ENCODE results near the gene MACROD2. TPM values are rescaled to one million over a fixed set of nuclear protein-coding genes. Genes with fewer than 3 reads are reported as not detected.

The MACROD2 gene
- total RNA-seq, 2 donors from 2014 or later: not detected

- no peaks in the 10 kb centered on the region for H3K27me3 Mint-ChIP-seq
- ATAC-seq (replicated peaks): no peak
- H3K9me3 Mint-ChIP-seq: peaks cover 12% of the 10 kb centered on the region
- no peak overlapping the region for H3K4me3 Mint-ChIP-seq
- no peaks in the 10 kb centered on the region for H3K4me1 Mint-ChIP-seq
- H3K36me3 Mint-ChIP-seq (ENCODE audit: low read depth): no peaks in the 10 kb centered on the region
- no peak overlapping the region for H3K27ac Mint-ChIP-seq
Observed at GRCh38 chr20:15564981-15565380, 1569.7 kb downstream of the MACROD2 start.

- H3K4me3 Mint-ChIP-seq: no peak overlapping the region
- no peak for ATAC-seq (replicated peaks)
- H3K27me3 Mint-ChIP-seq: no peaks in the 10 kb centered on the region
- no peaks in the 10 kb centered on the region for H3K4me1 Mint-ChIP-seq
- peaks cover 12% of the 10 kb centered on the region for H3K9me3 Mint-ChIP-seq
- no peaks in the 10 kb centered on the region for H3K36me3 Mint-ChIP-seq (ENCODE audit: low read depth)
- H3K27ac Mint-ChIP-seq: no peak overlapping the region
Observed at GRCh38 chr20:15565786-15566185, 1570.5 kb downstream of the MACROD2 start.

- Mint-ChIP-seq H3K27ac (no peak overlapping the region), H3K9me3 (peaks cover 12% of the 10 kb centered on the region), H3K4me1 (no peaks in the 10 kb centered on the region), H3K27me3 (no peaks in the 10 kb centered on the region), H3K4me3 (no peak overlapping the region), H3K36me3 (ENCODE audit: low read depth) (no peaks in the 10 kb centered on the region)
- no peak for ATAC-seq (replicated peaks)
Observed at GRCh38 chr20:15567219-15567618, 1571.9 kb downstream of the MACROD2 start.

- no peak overlapping the region for H3K4me3 Mint-ChIP-seq
- no peaks in the 10 kb centered on the region for H3K27me3 Mint-ChIP-seq
- no peaks in the 10 kb centered on the region for H3K36me3 Mint-ChIP-seq (ENCODE audit: low read depth)
- H3K4me1 Mint-ChIP-seq: no peaks in the 10 kb centered on the region
- no peak for ATAC-seq (replicated peaks)
- peaks cover 15% of the 10 kb centered on the region for H3K9me3 Mint-ChIP-seq
- no peak overlapping the region for H3K27ac Mint-ChIP-seq
Observed at GRCh38 chr20:15570156-15570555, 1574.8 kb downstream of the MACROD2 start.

- H3K9me3 Mint-ChIP-seq: peaks cover 16% of the 10 kb centered on the region
- no peaks in the 10 kb centered on the region for H3K4me1 Mint-ChIP-seq
- H3K36me3 Mint-ChIP-seq (ENCODE audit: low read depth): no peaks in the 10 kb centered on the region
- H3K27ac Mint-ChIP-seq: no peak overlapping the region
- no peak for ATAC-seq (replicated peaks)
- no peaks in the 10 kb centered on the region for H3K27me3 Mint-ChIP-seq
- no peak overlapping the region for H3K4me3 Mint-ChIP-seq
Observed at GRCh38 chr20:15571056-15571455, 1575.7 kb downstream of the MACROD2 start.

- no peaks in the 10 kb centered on the region for H3K27me3 Mint-ChIP-seq
- no peak for ATAC-seq (replicated peaks)
- H3K9me3 Mint-ChIP-seq: peaks cover 6% of the 10 kb centered on the region
Observed at GRCh38 chr20:15575255-15575654, 1579.9 kb downstream of the MACROD2 start.

GRCh38 chr20:15576411-15576810 lies 1581.1 kb downstream of the MACROD2 start:
- Mint-ChIP-seq H3K27ac (no peak overlapping the region), H3K9me3 (peaks cover 9% of the 10 kb centered on the region), H3K27me3 (no peaks in the 10 kb centered on the region), H3K4me3 (no peak overlapping the region), H3K4me1 (no peaks in the 10 kb centered on the region), H3K36me3 (ENCODE audit: low read depth) (no peaks in the 10 kb centered on the region)
- ATAC-seq (replicated peaks): no peak

More at GRCh38 chr20:15575255-15575654, 1579.9 kb downstream of the MACROD2 start:
- no peaks in the 10 kb centered on the region for H3K36me3 Mint-ChIP-seq (ENCODE audit: low read depth)
- no peak overlapping the region for H3K4me3 Mint-ChIP-seq
- H3K27ac Mint-ChIP-seq: no peak overlapping the region
- no peaks in the 10 kb centered on the region for H3K4me1 Mint-ChIP-seq

- peaks cover 9% of the 10 kb centered on the region for H3K9me3 Mint-ChIP-seq
- no peaks in the 10 kb centered on the region for H3K4me1 Mint-ChIP-seq
- no peaks in the 10 kb centered on the region for H3K36me3 Mint-ChIP-seq (ENCODE audit: low read depth)
- no peak overlapping the region for H3K4me3 Mint-ChIP-seq
- ATAC-seq (replicated peaks): no peak
- H3K27ac Mint-ChIP-seq: no peak overlapping the region
- H3K27me3 Mint-ChIP-seq: no peaks in the 10 kb centered on the region
Observed at GRCh38 chr20:15578113-15578512, 1582.8 kb downstream of the MACROD2 start.

- H3K36me3 Mint-ChIP-seq (ENCODE audit: low read depth): no peaks in the 10 kb centered on the region
- peaks cover 9% of the 10 kb centered on the region for H3K9me3 Mint-ChIP-seq
- ATAC-seq (replicated peaks): no peak
- H3K27me3 Mint-ChIP-seq: no peaks in the 10 kb centered on the region
- no peaks in the 10 kb centered on the region for H3K4me1 Mint-ChIP-seq
- no peak overlapping the region for H3K27ac Mint-ChIP-seq
- no peak overlapping the region for H3K4me3 Mint-ChIP-seq
Observed at GRCh38 chr20:15579688-15580087, 1584.4 kb downstream of the MACROD2 start.

GRCh38 chr20:15582146-15582760 lies 1586.9 kb downstream of the MACROD2 start:
- Mint-ChIP-seq H3K36me3 (ENCODE audit: low read depth) (no peaks in the 10 kb centered on the region), H3K9me3 (peaks cover 8% of the 10 kb centered on the region), H3K4me1 (no peaks in the 10 kb centered on the region), H3K27ac (no peak overlapping the region), H3K4me3 (no peak overlapping the region), H3K27me3 (no peaks in the 10 kb centered on the region)
- no peak for ATAC-seq (replicated peaks)

GRCh38 chr20:15584507-15584906 lies 1589.2 kb downstream of the MACROD2 start:
- no peak overlapping the region for H3K4me3 Mint-ChIP-seq

GRCh38 chr20:15593081-15593480 lies 1597.8 kb downstream of the MACROD2 start:
- Mint-ChIP-seq H3K4me1 (no peaks in the 10 kb centered on the region), H3K9me3 (peaks cover 13% of the 10 kb centered on the region), H3K36me3 (ENCODE audit: low read depth) (no peaks in the 10 kb centered on the region), H3K4me3 (no peak overlapping the region), H3K27me3 (no peaks in the 10 kb centered on the region), H3K27ac (no peak overlapping the region)
- no peak for ATAC-seq (replicated peaks)

More at GRCh38 chr20:15584507-15584906, 1589.2 kb downstream of the MACROD2 start:
- no peak overlapping the region for H3K27ac Mint-ChIP-seq
- H3K4me1 Mint-ChIP-seq: no peaks in the 10 kb centered on the region
- no peaks in the 10 kb centered on the region for H3K27me3 Mint-ChIP-seq
- ATAC-seq (replicated peaks): no peak
- peaks cover 8% of the 10 kb centered on the region for H3K9me3 Mint-ChIP-seq
- H3K36me3 Mint-ChIP-seq (ENCODE audit: low read depth): no peaks in the 10 kb centered on the region

GRCh38 chr20:15594158-15594695 lies 1598.9 kb downstream of the MACROD2 start:
- Mint-ChIP-seq H3K27me3 (no peaks in the 10 kb centered on the region), H3K4me1 (no peaks in the 10 kb centered on the region), H3K9me3 (peaks cover 13% of the 10 kb centered on the region), H3K27ac (no peak overlapping the region), H3K36me3 (ENCODE audit: low read depth) (no peaks in the 10 kb centered on the region), H3K4me3 (no peak overlapping the region)
- ATAC-seq (replicated peaks): no peak

- H3K4me1 Mint-ChIP-seq: no peaks in the 10 kb centered on the region
- no peak for ATAC-seq (replicated peaks)
Observed at GRCh38 chr20:15596220-15596890, 1601.0 kb downstream of the MACROD2 start.

GRCh38 chr20:15597306-15597705 lies 1602.0 kb downstream of the MACROD2 start:
- Mint-ChIP-seq H3K4me1 (no peaks in the 10 kb centered on the region), H3K27ac (no peak overlapping the region), H3K27me3 (no peaks in the 10 kb centered on the region), H3K4me3 (no peak overlapping the region), H3K9me3 (peaks cover 11% of the 10 kb centered on the region), H3K36me3 (ENCODE audit: low read depth) (no peaks in the 10 kb centered on the region)
- ATAC-seq (replicated peaks): no peak

More at GRCh38 chr20:15596220-15596890, 1601.0 kb downstream of the MACROD2 start:
- Mint-ChIP-seq H3K9me3 (peaks cover 10% of the 10 kb centered on the region), H3K27me3 (no peaks in the 10 kb centered on the region), H3K4me3 (no peak overlapping the region), H3K27ac (no peak overlapping the region), H3K36me3 (ENCODE audit: low read depth) (no peaks in the 10 kb centered on the region)
